MM.1S (cell line): Measurements from ENCODE around the gene EXOC8.

Experiments used
- CTCF ChIP-seq: fragments of 300-600 bp; sonication (generic); IDR thresholded peaks from 2 replicates; pipeline ENCODE4 v1.5.1; 2016; ENCODE audit warnings: antibody characterized with exemption, low read length, mixed read lengths
- EZH2 ChIP-seq: fragments of 300-600 bp; sonication (generic); optimal IDR thresholded peaks from 2 replicates; pipeline ENCODE3; 2017; ENCODE audit warnings: low read depth, mild to moderate bottlenecking, antibody characterized with exemption, low read length, mixed read lengths
- EZH2phosphoT487 ChIP-seq: fragments of 300-600 bp; sonication (generic); IDR thresholded peaks from 2 replicates; pipeline ENCODE4 v1.6.1; 2018; ENCODE audit warnings: antibody characterized with exemption, low read length

- TF ChIP-seq CTCF: no peak
- no peak for TF ChIP-seq EZH2
- no peak for TF ChIP-seq EZH2phosphoT487
Observed at GRCh38 chr1:231312432-231312788, 25.2 kb downstream of the EXOC8 start.
